ENCODE measurements around the gene RIC1. TPM values are rescaled to one million over a fixed set of nuclear protein-coding genes. Genes with fewer than 3 reads are reported as not detected.
"Not testable (repeated sequence)": the region's sequence is repeated elsewhere in the genome, so short reads cannot be mapped to it uniquely, and the experiment has no call there.

The RIC1 gene
- total RNA-seq, 1 donor = 62.9 TPM

GRCh38 chr9:5791870-5792269 lies 163.0 kb downstream of the RIC1 start:
- H3K4me1 ChIP-seq (ENCODE audit: insufficient read depth, low read length) = no peaks in the 10 kb centered on the region
- H3K9me3 ChIP-seq (ENCODE audit: low read depth, low read length) = no peaks in the 10 kb centered on the region
- H3K27me3 ChIP-seq (ENCODE audit: insufficient read depth, low read length) = no peaks in the 10 kb centered on the region
- no peak overlapping the region for H3K4me3 ChIP-seq (ENCODE audit: low read length)

- no peaks in the 10 kb centered on the region for H3K9me3 ChIP-seq (ENCODE audit: low read depth, low read length)
- H3K27me3 ChIP-seq (ENCODE audit: insufficient read depth, low read length) = no peaks in the 10 kb centered on the region
- no peaks in the 10 kb centered on the region for H3K4me1 ChIP-seq (ENCODE audit: insufficient read depth, low read length)
- H3K4me3 ChIP-seq (ENCODE audit: low read length) = no peak overlapping the region
Measured at GRCh38 chr9:5793812-5794211, 164.9 kb downstream of the RIC1 start.

GRCh38 chr9:5796298-5796697 lies 167.4 kb downstream of the RIC1 start:
- Histone ChIP-seq H3K4me3 (ENCODE audit: low read length) (no peak overlapping the region), H3K27me3 (ENCODE audit: insufficient read depth, low read length) (no peaks in the 10 kb centered on the region), H3K4me1 (ENCODE audit: insufficient read depth, low read length) (no peaks in the 10 kb centered on the region), H3K9me3 (ENCODE audit: low read depth, low read length) (no peaks in the 10 kb centered on the region)

GRCh38 chr9:5798581-5798980 lies 169.7 kb downstream of the RIC1 start:
- no peaks in the 10 kb centered on the region for H3K9me3 ChIP-seq (ENCODE audit: low read depth, low read length)
- no peak overlapping the region for H3K4me3 ChIP-seq (ENCODE audit: low read length)
- H3K27me3 ChIP-seq (ENCODE audit: insufficient read depth, low read length) = no peaks in the 10 kb centered on the region
- H3K4me1 ChIP-seq (ENCODE audit: insufficient read depth, low read length) = no peaks in the 10 kb centered on the region

- Histone ChIP-seq H3K27me3 (ENCODE audit: insufficient read depth, low read length) (no peaks in the 10 kb centered on the region), H3K4me1 (ENCODE audit: insufficient read depth, low read length) (no peaks in the 10 kb centered on the region), H3K4me3 (ENCODE audit: low read length) (no peak overlapping the region), H3K9me3 (ENCODE audit: low read depth, low read length) (no peaks in the 10 kb centered on the region)
Measured at GRCh38 chr9:5799314-5799713, 170.4 kb downstream of the RIC1 start.

GRCh38 chr9:5800378-5800777 lies 171.5 kb downstream of the RIC1 start:
- H3K9me3 ChIP-seq (ENCODE audit: low read depth, low read length); H3K4me1 ChIP-seq (ENCODE audit: insufficient read depth, low read length); H3K4me3 ChIP-seq (ENCODE audit: low read length); H3K27me3 ChIP-seq (ENCODE audit: insufficient read depth, low read length): not testable (repeated sequence)

- Histone ChIP-seq H3K4me3 (ENCODE audit: low read length) (no peak overlapping the region), H3K27me3 (ENCODE audit: insufficient read depth, low read length) (no peaks in the 10 kb centered on the region), H3K4me1 (ENCODE audit: insufficient read depth, low read length) (no peaks in the 10 kb centered on the region), H3K9me3 (ENCODE audit: low read depth, low read length) (no peaks in the 10 kb centered on the region)
Measured at GRCh38 chr9:5800969-5801738, 172.2 kb downstream of the RIC1 start.

- Histone ChIP-seq H3K4me3 (ENCODE audit: low read length) (no peak overlapping the region), H3K27me3 (ENCODE audit: insufficient read depth, low read length) (no peaks in the 10 kb centered on the region), H3K9me3 (ENCODE audit: low read depth, low read length) (no peaks in the 10 kb centered on the region), H3K4me1 (ENCODE audit: insufficient read depth, low read length) (no peaks in the 10 kb centered on the region)
Measured at GRCh38 chr9:5801739-5802113, 172.8 kb downstream of the RIC1 start.

GRCh38 chr9:5805478-5805877 lies 176.6 kb downstream of the RIC1 start:
- H3K4me1 ChIP-seq (ENCODE audit: insufficient read depth, low read length) = no peaks in the 10 kb centered on the region
- H3K27me3 ChIP-seq (ENCODE audit: insufficient read depth, low read length) = no peaks in the 10 kb centered on the region
- H3K4me3 ChIP-seq (ENCODE audit: low read length) = no peak overlapping the region
- H3K9me3 ChIP-seq (ENCODE audit: low read depth, low read length) = no peaks in the 10 kb centered on the region

- Histone ChIP-seq H3K9me3 (ENCODE audit: low read depth, low read length) (no peaks in the 10 kb centered on the region), H3K4me3 (ENCODE audit: low read length) (no peak overlapping the region), H3K27me3 (ENCODE audit: insufficient read depth, low read length) (no peaks in the 10 kb centered on the region), H3K4me1 (ENCODE audit: insufficient read depth, low read length) (no peaks in the 10 kb centered on the region)
Measured at GRCh38 chr9:5811751-5812150, 182.8 kb downstream of the RIC1 start.

- Histone ChIP-seq H3K4me3 (ENCODE audit: low read length) (no peak overlapping the region), H3K9me3 (ENCODE audit: low read depth, low read length) (no peaks in the 10 kb centered on the region), H3K4me1 (ENCODE audit: insufficient read depth, low read length) (no peaks in the 10 kb centered on the region), H3K27me3 (ENCODE audit: insufficient read depth, low read length) (no peaks in the 10 kb centered on the region)
Measured at GRCh38 chr9:5813824-5814223, 184.9 kb downstream of the RIC1 start.

- Histone ChIP-seq H3K4me1 (ENCODE audit: insufficient read depth, low read length) (no peaks in the 10 kb centered on the region), H3K9me3 (ENCODE audit: low read depth, low read length) (no peaks in the 10 kb centered on the region), H3K27me3 (ENCODE audit: insufficient read depth, low read length) (no peaks in the 10 kb centered on the region), H3K4me3 (ENCODE audit: low read length) (no peak overlapping the region)
Measured at GRCh38 chr9:5815461-5815860, 186.6 kb downstream of the RIC1 start.

- Histone ChIP-seq H3K9me3 (ENCODE audit: low read depth, low read length) (no peaks in the 10 kb centered on the region), H3K27me3 (ENCODE audit: insufficient read depth, low read length) (no peaks in the 10 kb centered on the region), H3K4me1 (ENCODE audit: insufficient read depth, low read length) (no peaks in the 10 kb centered on the region), H3K4me3 (ENCODE audit: low read length) (no peak overlapping the region)
Measured at GRCh38 chr9:5817862-5818261, 189.0 kb downstream of the RIC1 start.

- H3K4me3 ChIP-seq (ENCODE audit: low read length) = no peak overlapping the region
- H3K4me1 ChIP-seq (ENCODE audit: insufficient read depth, low read length) = no peaks in the 10 kb centered on the region
- H3K27me3 ChIP-seq (ENCODE audit: insufficient read depth, low read length) = no peaks in the 10 kb centered on the region
- H3K9me3 ChIP-seq (ENCODE audit: low read depth, low read length) = no peaks in the 10 kb centered on the region
Measured at GRCh38 chr9:5818424-5819142, 189.7 kb downstream of the RIC1 start.

- H3K9me3 ChIP-seq (ENCODE audit: low read depth, low read length) = no peaks in the 10 kb centered on the region
- no peaks in the 10 kb centered on the region for H3K4me1 ChIP-seq (ENCODE audit: insufficient read depth, low read length)
- no peaks in the 10 kb centered on the region for H3K27me3 ChIP-seq (ENCODE audit: insufficient read depth, low read length)
- H3K4me3 ChIP-seq (ENCODE audit: low read length) = no peak overlapping the region
Measured at GRCh38 chr9:5819174-5819573, 190.3 kb downstream of the RIC1 start.

- no peaks in the 10 kb centered on the region for H3K4me1 ChIP-seq (ENCODE audit: insufficient read depth, low read length)
- H3K4me3 ChIP-seq (ENCODE audit: low read length) = no peak overlapping the region
- no peaks in the 10 kb centered on the region for H3K27me3 ChIP-seq (ENCODE audit: insufficient read depth, low read length)
- H3K9me3 ChIP-seq (ENCODE audit: low read depth, low read length) = no peaks in the 10 kb centered on the region
Measured at GRCh38 chr9:5820425-5820824, 191.5 kb downstream of the RIC1 start.

Measured in mononuclear cell (primary cell).